Activated B cell treated with CpG ODN at 0.5 μM for 24 hours (primary cell): ENCODE data around the gene NDUFA5. TPM values are rescaled to one million over a fixed set of nuclear protein-coding genes. Genes with fewer than 3 reads are reported as not detected.

Experiments
- ATAC-seq: fragments of 200-7000 bp; cut with Tn5 transposase; one replicate; pipeline ENCODE4 v1.10.0; 2021; ENCODE audit warnings: low read depth, mild to moderate bottlenecking, moderate library complexity
- CTCF ChIA-PET: fragments of 350-600 bp; sonication (Branson Sonifier 250); formaldehyde crosslinking; loops from one replicate; lab custom pipeline; 2021; ENCODE audit warnings: antibody characterized with exemption; lab: Charles Lee
- POLR2A ChIA-PET: fragments of 350-600 bp; sonication (Branson Sonifier 250); formaldehyde crosslinking; loops from one replicate; lab custom pipeline; 2021; ENCODE audit warnings: antibody characterized with exemption; lab: Charles Lee
- DNase-seq: peaks from one replicate; pipeline ENCODE4 v3.0.0; 2022
- H3K27ac Mint-ChIP-seq: one replicate; pipeline ENCODE4 v1.8.0; 2020; ENCODE audit warnings: mixed read lengths
- H3K27me3 Mint-ChIP-seq: one replicate; pipeline ENCODE4 v1.8.0; 2021; ENCODE audit warnings: mixed read lengths
- H3K36me3 Mint-ChIP-seq: one replicate; pipeline ENCODE4 v1.8.0; 2021; ENCODE audit warnings: low read depth, mixed read lengths
- H3K4me1 Mint-ChIP-seq: one replicate; pipeline ENCODE4 v1.8.0; 2021; ENCODE audit warnings: mixed read lengths
- H3K4me3 Mint-ChIP-seq: one replicate; pipeline ENCODE4 v1.8.0; 2020; ENCODE audit warnings: mild to moderate bottlenecking, mixed read lengths
- H3K9me3 Mint-ChIP-seq: one replicate; pipeline ENCODE4 v1.8.0; 2020; ENCODE audit warnings: mixed read lengths
- intact Hi-C: fragments of 100-400 bp; cut with micrococcal nuclease; formaldehyde crosslinking; loops from one replicate; pipeline ENCODE4 v1.15.1; 2024
- total RNA-seq: library from RNA; stranded (reverse); gene quantifications from 2 replicates; pipeline ENCODE4 v1.2.3, GENCODE V29; 2022
- TF ChIP-seq, protein P1 (sequence below): fragments of 200-600 bp; IDR thresholded peaks from one replicate; pipeline ENCODE4 v1.8.0; 2022; ENCODE audit warnings: antibody characterized with exemption, mild to moderate bottlenecking

The NDUFA5 gene
- total RNA-seq, 1 donor from 2014 or later: 54.3 TPM

DNA sequence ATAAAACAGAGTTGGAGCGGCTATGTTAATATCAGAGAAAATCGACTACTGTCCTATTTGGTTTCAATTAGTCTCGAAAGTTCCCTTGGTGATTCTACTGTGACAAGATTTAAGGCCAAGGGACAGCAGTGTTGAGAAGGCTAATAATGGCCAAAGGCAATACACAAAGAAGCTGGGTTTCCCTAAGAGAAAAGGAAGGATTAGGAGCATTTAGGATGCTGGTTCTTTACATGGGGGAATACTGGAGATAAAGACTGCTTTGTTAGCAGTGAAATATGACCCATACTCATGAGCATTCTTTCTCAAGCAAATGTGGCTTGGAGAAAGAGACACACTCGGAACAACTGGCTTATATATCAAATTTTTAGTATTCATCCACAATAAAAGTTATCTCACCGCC lies 55.4 kb downstream of the NDUFA5 start:
- H3K27me3 Mint-ChIP-seq: peaks cover 7% of the 10 kb centered on the region
- no peak overlapping the region for H3K27ac Mint-ChIP-seq
- no peaks in the 10 kb centered on the region for H3K4me1 Mint-ChIP-seq
- intact Hi-C loops: no loop called here
- ATAC-seq (no peak), DNase-seq (no peak)
- H3K4me3 Mint-ChIP-seq: no peak overlapping the region
- ChIA-PET CTCF (interaction anchor here (0.7 kb wide), 1 partner anchor 10 kb away, joined by 3 read pairs; no protein-coding TSS in a partner anchor), POLR2A (no interaction called here)
- TF ChIP-seq, protein P1, sequence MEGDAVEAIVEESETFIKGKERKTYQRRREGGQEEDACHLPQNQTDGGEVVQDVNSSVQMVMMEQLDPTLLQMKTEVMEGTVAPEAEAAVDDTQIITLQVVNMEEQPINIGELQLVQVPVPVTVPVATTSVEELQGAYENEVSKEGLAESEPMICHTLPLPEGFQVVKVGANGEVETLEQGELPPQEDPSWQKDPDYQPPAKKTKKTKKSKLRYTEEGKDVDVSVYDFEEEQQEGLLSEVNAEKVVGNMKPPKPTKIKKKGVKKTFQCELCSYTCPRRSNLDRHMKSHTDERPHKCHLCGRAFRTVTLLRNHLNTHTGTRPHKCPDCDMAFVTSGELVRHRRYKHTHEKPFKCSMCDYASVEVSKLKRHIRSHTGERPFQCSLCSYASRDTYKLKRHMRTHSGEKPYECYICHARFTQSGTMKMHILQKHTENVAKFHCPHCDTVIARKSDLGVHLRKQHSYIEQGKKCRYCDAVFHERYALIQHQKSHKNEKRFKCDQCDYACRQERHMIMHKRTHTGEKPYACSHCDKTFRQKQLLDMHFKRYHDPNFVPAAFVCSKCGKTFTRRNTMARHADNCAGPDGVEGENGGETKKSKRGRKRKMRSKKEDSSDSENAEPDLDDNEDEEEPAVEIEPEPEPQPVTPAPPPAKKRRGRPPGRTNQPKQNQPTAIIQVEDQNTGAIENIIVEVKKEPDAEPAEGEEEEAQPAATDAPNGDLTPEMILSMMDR: no peak
- peaks cover 12% of the 10 kb centered on the region for H3K9me3 Mint-ChIP-seq
- H3K36me3 Mint-ChIP-seq: no peaks in the 10 kb centered on the region

DNA sequence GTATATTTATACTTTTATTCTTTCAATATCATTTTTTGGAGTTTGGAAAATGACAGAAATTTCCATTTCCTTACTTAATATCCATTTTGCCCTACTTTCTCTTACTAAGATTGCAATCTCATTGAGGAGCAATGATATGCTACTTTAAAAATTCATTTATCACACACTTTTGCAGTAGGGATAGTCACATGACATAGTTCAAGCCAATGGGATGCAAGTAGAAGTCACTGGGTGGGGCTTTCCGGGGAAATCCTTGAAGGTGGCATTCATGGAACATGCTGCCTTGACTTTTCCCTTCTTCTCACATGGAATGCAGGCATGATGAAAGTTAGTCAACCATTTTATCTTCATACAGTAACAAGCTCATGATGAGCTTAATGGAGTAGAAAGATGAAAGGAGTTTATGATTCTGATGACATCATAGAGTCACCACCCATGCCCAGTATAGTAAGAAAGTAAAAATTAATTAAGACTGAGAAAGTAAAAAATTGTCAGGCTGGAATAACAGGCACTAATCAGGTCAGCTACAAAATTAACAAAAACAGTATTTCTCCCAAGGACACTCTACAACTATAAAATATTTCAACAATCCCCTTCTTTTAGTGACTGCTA lies 56.6 kb downstream of the NDUFA5 start:
- Mint-ChIP-seq H3K4me3 (no peak overlapping the region), H3K9me3 (peaks cover 8% of the 10 kb centered on the region), H3K36me3 (no peaks in the 10 kb centered on the region), H3K27me3 (peaks cover 7% of the 10 kb centered on the region), H3K4me1 (no peaks in the 10 kb centered on the region), H3K27ac (no peak overlapping the region)
- ChIA-PET CTCF (no interaction called here), POLR2A (no interaction called here)
- TF ChIP-seq, protein P1: no peak
- no peak for ATAC-seq
- no peak for DNase-seq
- intact Hi-C loops: no loop called here

DNA sequence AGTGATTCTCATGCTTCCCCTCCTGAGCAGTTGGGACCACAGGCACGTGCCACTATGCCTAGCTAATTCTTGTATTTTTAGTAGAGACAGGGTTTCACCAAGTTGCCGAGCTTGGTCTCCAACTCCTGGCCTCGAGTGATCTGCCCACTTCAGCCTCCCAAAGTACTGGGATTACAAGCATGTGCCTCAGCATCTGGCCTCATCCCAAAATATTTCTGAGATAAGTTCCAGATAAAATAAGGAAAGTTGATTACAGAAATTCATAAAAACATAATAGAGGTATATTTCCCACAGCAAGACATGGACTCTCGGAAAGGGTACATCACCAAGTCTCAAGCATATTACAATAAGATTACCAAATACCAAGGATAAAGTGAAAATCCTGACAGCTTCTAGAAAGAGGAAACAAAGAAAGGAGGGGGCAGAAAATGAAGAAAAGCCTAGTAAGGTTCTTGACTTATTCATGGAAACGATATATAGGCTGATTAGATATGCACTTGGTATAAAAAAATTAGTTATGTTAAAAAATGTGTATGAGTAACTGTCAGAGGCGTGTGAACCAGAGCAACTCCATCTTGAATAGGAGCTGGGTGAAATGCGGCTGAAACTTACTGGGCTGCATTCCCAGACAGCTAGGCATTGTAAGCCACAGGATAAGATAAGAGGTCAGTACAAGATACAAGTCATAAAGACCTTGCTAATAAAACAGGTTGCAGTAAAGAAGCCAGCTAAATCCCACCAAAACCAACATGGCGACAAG lies 58.2 kb downstream of the NDUFA5 start:
- no peak for DNase-seq
- H3K4me1 Mint-ChIP-seq: no peaks in the 10 kb centered on the region
- intact Hi-C loops: loop anchor here (10.0 kb wide), 1 partner anchor 135 kb away; no protein-coding TSS in a partner anchor
- POLR2A ChIA-PET: no interaction called here
- H3K9me3 Mint-ChIP-seq: no peaks in the 10 kb centered on the region
- no peaks in the 10 kb centered on the region for H3K36me3 Mint-ChIP-seq
- H3K4me3 Mint-ChIP-seq: no peak overlapping the region
- peak overlapping the region; percentile 37 for H3K27ac Mint-ChIP-seq
- CTCF ChIA-PET: no interaction called here
- TF ChIP-seq, protein P1: no peak
- peaks cover 7% of the 10 kb centered on the region for H3K27me3 Mint-ChIP-seq
- ATAC-seq: no peak

DNA sequence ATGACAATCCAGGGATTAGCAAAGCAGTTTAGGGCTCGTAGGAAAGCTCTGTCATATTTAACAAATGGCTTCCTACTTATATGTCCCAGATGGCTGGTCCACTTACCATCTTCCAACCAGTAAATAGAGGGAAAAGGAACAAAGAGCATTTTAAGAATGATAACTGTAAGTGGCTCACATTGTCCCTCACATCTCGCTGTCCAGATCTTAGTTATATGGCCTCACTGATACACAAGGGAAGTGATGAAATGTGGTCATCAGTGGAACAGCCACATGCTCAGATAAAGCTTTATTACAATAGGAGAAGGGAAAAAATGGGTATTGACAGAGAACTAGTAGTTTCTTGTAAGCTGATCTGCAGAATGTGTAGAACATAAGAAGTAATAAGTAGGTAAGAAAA lies 59.0 kb downstream of the NDUFA5 start:
- no peak overlapping the region for H3K4me3 Mint-ChIP-seq
- DNase-seq: no peak
- H3K36me3 Mint-ChIP-seq: no peaks in the 10 kb centered on the region
- TF ChIP-seq, protein P1: no peak
- H3K27ac Mint-ChIP-seq: no peak overlapping the region
- intact Hi-C loops: loop anchor here (10.0 kb wide), 1 partner anchor 136 kb away; no protein-coding TSS in a partner anchor
- ChIA-PET POLR2A (no interaction called here), CTCF (interaction anchor here (0.7 kb wide), 1 partner anchor 112 kb away, joined by 3 read pairs; no protein-coding TSS in a partner anchor)
- no peaks in the 10 kb centered on the region for H3K9me3 Mint-ChIP-seq
- H3K27me3 Mint-ChIP-seq: peaks cover 9% of the 10 kb centered on the region
- H3K4me1 Mint-ChIP-seq: peaks cover 2% of the 10 kb centered on the region
- ATAC-seq: no peak

DNA sequence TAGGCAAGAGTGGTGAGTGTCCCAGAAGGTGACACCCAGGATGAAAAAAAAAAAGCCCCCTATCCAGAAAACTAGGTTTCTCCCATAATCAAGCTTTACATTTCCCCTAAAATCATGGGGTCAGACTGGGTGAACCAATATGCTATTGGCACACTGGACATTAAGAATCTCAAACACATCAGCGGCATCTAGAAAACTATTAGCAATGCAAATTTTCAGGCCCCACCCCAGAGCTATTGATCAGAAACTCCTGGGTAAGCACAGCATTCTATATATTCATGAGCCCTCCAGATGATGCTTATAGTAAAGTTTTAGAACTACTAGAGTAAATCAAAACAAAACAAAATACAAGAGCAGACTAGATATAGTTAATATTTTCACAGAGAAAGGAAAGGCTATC lies 59.6 kb downstream of the NDUFA5 start:
- CTCF ChIA-PET: no interaction called here
- H3K27me3 Mint-ChIP-seq: peaks cover 9% of the 10 kb centered on the region
- no peak for ATAC-seq
- no peaks in the 10 kb centered on the region for H3K36me3 Mint-ChIP-seq
- TF ChIP-seq, protein P1: no peak
- H3K4me3 Mint-ChIP-seq: no peak overlapping the region
- peaks cover 2% of the 10 kb centered on the region for H3K4me1 Mint-ChIP-seq
- H3K27ac Mint-ChIP-seq: no peak overlapping the region
- H3K9me3 Mint-ChIP-seq: no peaks in the 10 kb centered on the region
- DNase-seq: no peak
- intact Hi-C loops: loop anchor here (10.0 kb wide), 1 partner anchor 137 kb away; no protein-coding TSS in a partner anchor
- POLR2A ChIA-PET: no interaction called here
